ENCODE results near the gene SLC43A3. TPM values are rescaled to one million over a fixed set of nuclear protein-coding genes. Genes with fewer than 3 reads are reported as not detected.
A peak's percentile ranks its signal among the peaks of the same experiment; 100 is the strongest.

Gene SLC43A3
- total and polyA plus RNA-seq, 9 of the 15 experiments (the other 6 are each of a cell fraction or from before 2014, with no cell fraction given): 63.7 to 281 (median 139) TPM

DNA sequence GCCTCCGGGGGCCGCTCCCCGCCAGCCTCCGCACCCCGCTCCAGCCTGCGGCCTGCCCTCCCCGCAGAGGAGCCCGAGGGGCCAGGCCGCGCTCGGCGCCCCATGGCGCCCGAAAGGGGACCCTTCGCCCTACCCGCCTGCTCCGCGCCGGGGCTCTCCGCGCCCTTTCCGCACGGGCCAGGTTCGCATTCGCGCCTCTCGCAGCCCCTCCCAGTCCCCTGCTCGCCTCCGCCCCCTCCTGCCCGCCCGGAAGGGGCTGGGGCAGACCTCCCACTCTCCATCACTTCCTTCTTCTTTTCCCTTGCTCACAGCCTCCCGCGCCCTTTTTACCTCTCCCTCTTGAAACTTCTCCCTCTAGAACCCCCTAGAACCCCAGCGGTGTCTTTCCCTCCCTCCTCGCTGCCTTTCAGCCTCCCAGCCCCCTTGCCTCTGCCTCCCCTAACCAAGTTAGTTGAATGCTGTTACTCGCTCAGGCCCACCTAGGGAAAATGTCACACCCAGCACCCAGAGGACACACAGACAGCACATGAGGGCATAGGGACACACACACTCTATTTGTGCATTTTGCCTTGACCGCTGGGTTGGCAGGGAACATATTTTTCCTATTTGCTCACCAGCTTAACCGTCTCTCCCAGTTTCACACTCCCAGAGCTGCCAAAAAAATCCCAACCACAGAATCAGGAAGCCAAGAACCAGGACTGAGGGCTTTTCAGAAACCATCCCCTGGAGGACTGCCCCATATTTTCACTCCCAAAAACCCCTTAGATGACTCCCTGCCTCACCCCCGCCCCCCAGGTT, at the start of gene SLC43A3 (continued):
- TF ChIP-seq, protein P1, sequence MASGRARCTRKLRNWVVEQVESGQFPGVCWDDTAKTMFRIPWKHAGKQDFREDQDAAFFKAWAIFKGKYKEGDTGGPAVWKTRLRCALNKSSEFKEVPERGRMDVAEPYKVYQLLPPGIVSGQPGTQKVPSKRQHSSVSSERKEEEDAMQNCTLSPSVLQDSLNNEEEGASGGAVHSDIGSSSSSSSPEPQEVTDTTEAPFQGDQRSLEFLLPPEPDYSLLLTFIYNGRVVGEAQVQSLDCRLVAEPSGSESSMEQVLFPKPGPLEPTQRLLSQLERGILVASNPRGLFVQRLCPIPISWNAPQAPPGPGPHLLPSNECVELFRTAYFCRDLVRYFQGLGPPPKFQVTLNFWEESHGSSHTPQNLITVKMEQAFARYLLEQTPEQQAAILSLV (tag; IDR thresholded peaks at IDR 0.05): no peak
- TF ChIP-seq POLR2G (IDR thresholded peaks at IDR 0.05; ENCODE audit: low read depth, low read length): peak; percentile 98
- no peak for TF ChIP-seq BRD4 (IDR thresholded peaks at IDR 0.05)
- TF ChIP-seq U2AF2 (optimal IDR thresholded peaks at IDR 0.05; ENCODE audit: low read depth, low read length): no peak
- TF ChIP-seq TARDBP (IDR thresholded peaks at IDR 0.05): no peak
- no peak for TF ChIP-seq JUNB (CRISPR knock-in tag; conservative IDR thresholded peaks at IDR 0.05)
- TF ChIP-seq CSDE1 (IDR thresholded peaks at IDR 0.05): no peak
- TF ChIP-seq FOXK2 (conservative IDR thresholded peaks at IDR 0.05 in 1 of 2, IDR thresholded peaks at IDR 0.05 in 1 of 2; ENCODE audit: low read depth in 2 of 2): peak in 1 of 2 experiments; percentile 37; a peak in 1 of 4 replicates
- no peak for TF ChIP-seq MCM3 (IDR thresholded peaks at IDR 0.05)
- peak; percentile 70; the same call in 1 of the 2 replicates for TF ChIP-seq OTX1 (CRISPR knock-in tag; IDR thresholded peaks at IDR 0.05)
- TF ChIP-seq, protein P2, sequence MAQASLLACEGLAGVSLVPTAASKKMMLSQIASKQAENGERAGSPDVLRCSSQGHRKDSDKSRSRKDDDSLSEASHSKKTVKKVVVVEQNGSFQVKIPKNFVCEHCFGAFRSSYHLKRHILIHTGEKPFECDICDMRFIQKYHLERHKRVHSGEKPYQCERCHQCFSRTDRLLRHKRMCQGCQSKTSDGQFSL (CRISPR knock-in tag; IDR thresholded peaks at IDR 0.05): 0 out of 2 replicates have a peak, but pooled peaks have one; percentile 5
- TF ChIP-seq, protein P2 (tag; IDR thresholded peaks at IDR 0.05): no peak
- TF ChIP-seq ZNF589 (CRISPR knock-in tag; IDR thresholded peaks at IDR 0.05; ENCODE audit: low read depth): 0 out of 2 replicates have a peak, but pooled peaks have one; percentile 44
- TF ChIP-seq HDAC6 (IDR thresholded peaks at IDR 0.05; ENCODE audit: low read depth, low read length): no peak
- no peak for TF ChIP-seq SMARCC2 (IDR thresholded peaks at IDR 0.05; ENCODE audit: low read depth)
- peak; percentile 75; the same call in 1 of the 2 replicates for TF ChIP-seq SMARCA5 (IDR thresholded peaks at IDR 0.05)
- TF ChIP-seq, protein P3, sequence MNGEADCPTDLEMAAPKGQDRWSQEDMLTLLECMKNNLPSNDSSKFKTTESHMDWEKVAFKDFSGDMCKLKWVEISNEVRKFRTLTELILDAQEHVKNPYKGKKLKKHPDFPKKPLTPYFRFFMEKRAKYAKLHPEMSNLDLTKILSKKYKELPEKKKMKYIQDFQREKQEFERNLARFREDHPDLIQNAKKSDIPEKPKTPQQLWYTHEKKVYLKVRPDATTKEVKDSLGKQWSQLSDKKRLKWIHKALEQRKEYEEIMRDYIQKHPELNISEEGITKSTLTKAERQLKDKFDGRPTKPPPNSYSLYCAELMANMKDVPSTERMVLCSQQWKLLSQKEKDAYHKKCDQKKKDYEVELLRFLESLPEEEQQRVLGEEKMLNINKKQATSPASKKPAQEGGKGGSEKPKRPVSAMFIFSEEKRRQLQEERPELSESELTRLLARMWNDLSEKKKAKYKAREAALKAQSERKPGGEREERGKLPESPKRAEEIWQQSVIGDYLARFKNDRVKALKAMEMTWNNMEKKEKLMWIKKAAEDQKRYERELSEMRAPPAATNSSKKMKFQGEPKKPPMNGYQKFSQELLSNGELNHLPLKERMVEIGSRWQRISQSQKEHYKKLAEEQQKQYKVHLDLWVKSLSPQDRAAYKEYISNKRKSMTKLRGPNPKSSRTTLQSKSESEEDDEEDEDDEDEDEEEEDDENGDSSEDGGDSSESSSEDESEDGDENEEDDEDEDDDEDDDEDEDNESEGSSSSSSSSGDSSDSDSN (IDR thresholded peaks at IDR 0.05; ENCODE audit: borderline replicate concordance in 1 of 2, low read depth in 2 of 2, low read length in 2 of 2): peak in 1 of 2 experiments; percentile 45; a peak in 1 of 4 replicates
- TF ChIP-seq POLR2A (conservative IDR thresholded peaks at IDR 0.05): peak; percentile 89
- no peak for TF ChIP-seq EZH2 (IDR thresholded peaks at IDR 0.05; ENCODE audit: borderline replicate concordance, low read depth, low read length)
- no peak for TF ChIP-seq FOXA1 (IDR thresholded peaks at IDR 0.05; ENCODE audit: borderline replicate concordance)
- TF ChIP-seq ZBTB8A (IDR thresholded peaks at IDR 0.05; ENCODE audit: partially characterized antibody): no peak
- no peak for TF ChIP-seq SRSF9 (IDR thresholded peaks at IDR 0.05; ENCODE audit: borderline replicate concordance, low read depth, low read length)
- TF ChIP-seq CBX8 (IDR thresholded peaks at IDR 0.05; ENCODE audit: borderline replicate concordance, extremely low read depth, low read depth, low read length, poor library complexity, severe bottlenecking): no peak
- TF ChIP-seq PYGO2 (tag; IDR thresholded peaks at IDR 0.05): no peak
- peak; percentile 74; the same call in 1 of the 2 replicates for TF ChIP-seq TOE1 (IDR thresholded peaks at IDR 0.05; ENCODE audit: borderline replicate concordance)
- TF ChIP-seq TOE1 (CRISPR knock-in tag; IDR thresholded peaks at IDR 0.05; ENCODE audit: borderline replicate concordance, low read depth): no peak

All from K562 (cell line).